ENCODE data around the gene CBARP. TPM values are rescaled to one million over a fixed set of nuclear protein-coding genes. Genes with fewer than 3 reads are reported as not detected.
A peak's percentile ranks its signal among the peaks of the same experiment; 100 is the strongest.

CBARP gene
- total RNA-seq, 1 donor from 2014 or later: 1.9 TPM

DNA sequence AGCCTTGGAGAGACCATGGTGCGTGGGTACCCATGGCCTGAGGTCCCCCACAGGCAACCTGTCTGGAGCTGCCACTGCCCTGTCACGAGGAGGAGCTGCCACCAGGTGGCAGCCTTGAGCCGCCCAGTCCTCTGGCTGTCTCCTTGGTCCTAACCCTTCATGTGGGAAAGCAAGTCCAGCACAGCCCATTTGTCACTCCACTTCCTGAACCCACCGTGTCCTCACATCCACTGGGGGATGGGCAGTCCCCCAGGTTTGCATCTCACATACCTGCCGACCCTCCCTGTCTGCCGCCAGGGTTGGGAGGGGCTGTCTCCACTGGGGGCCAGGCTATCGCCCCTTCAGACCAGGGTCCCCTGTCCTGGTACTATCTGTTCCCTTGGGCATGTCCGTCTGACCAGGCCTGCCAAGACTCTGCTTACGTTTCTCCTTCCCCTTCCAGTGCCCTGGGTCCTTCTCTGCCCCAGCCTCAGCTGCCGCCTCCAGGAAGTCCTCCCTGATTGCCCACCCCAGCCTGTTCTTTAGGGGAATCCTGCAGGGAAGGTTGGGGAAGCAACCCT, 42.1 kb upstream of the CBARP start:
- H3K27ac Mint-ChIP-seq: peak overlapping the region; percentile 51
- H3K36me3 Mint-ChIP-seq (ENCODE audit: low read depth): peaks cover 32% of the 10 kb centered on the region
- peaks cover 12% of the 10 kb centered on the region for H3K27me3 Mint-ChIP-seq
- intact Hi-C loops (cut with micrococcal nuclease): loop anchor here (5.0 kb wide), 2 partner anchors 82 to 127 kb away; partner anchors contain the start of gene DAZAP1
- peak overlapping the region; percentile 34 for H3K4me3 Mint-ChIP-seq
- H3K9me3 Mint-ChIP-seq: no peaks in the 10 kb centered on the region
- peaks cover 18% of the 10 kb centered on the region for H3K4me1 Mint-ChIP-seq
- peak; percentile 95 for DNase-seq

DNA sequence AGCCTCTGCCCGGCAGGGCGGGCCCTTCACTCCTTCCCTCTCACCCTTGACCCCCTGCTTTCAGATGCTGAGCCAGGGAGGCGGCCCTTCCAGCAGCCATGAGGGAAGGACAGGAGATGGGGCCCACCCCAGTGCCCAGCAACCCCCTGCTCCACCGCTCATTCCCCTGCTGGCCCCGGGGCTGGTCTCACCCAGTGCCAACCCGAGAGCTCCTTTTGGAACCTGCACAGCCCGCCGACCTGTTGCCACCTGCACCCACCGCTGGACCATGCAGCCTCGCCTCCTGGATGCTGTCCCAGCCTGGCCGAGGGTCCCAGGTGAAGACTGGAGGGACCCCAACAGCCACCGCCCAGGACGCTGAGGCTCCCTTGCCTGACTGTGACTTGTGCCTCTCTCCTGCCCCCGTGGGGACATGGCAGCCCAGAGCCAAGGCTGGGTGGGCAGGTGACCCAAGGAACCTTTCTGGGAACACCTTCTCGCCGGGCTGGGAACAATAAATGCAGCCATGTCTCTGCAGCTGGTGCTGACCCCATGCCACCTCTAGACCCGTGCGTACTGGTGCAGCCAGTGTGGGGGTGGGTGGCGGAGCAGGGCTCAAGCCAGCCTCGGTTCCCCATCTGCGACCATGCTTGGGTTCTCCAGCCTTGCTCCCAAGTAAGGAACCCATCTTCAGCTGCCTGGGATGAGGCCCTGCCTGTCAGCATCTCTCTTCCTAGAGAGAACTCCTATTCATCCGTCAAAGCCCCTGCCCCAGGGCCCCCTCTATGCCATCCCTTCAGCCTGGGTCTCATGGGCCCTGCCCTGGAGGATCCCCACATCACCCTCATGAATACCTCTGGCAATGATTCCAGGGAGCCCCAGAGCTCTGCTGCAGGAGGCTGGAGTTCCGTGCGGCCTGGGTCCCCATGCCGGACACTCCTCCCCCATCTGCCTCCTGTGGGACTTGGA, 41.2 kb upstream of the CBARP start:
- peaks cover 4% of the 10 kb centered on the region for H3K27me3 Mint-ChIP-seq
- H3K9me3 Mint-ChIP-seq: no peaks in the 10 kb centered on the region

GRCh38 chr19:1278074-1278473, 40.3 kb upstream of the CBARP start:
- Mint-ChIP-seq H3K27me3 (peaks cover 2% of the 10 kb centered on the region), H3K27ac (no peak overlapping the region), H3K4me1 (peaks cover 25% of the 10 kb centered on the region), H3K9me3 (no peaks in the 10 kb centered on the region), H3K4me3 (no peak overlapping the region), H3K36me3 (ENCODE audit: low read depth) (peaks cover 44% of the 10 kb centered on the region)
- DNase-seq: no peak
- intact Hi-C loops (cut with micrococcal nuclease): loop anchor here (5.0 kb wide), 2 partner anchors 84 to 129 kb away; partner anchors contain the start of gene DAZAP1

More for the DNA sequence above, 41.2 kb upstream of the CBARP start:
- DNase-seq: no peak
- Mint-ChIP-seq H3K27ac (no peak overlapping the region), H3K4me3 (no peak overlapping the region), H3K36me3 (ENCODE audit: low read depth) (peaks cover 36% of the 10 kb centered on the region), H3K4me1 (peaks cover 18% of the 10 kb centered on the region)
- intact Hi-C loops (cut with micrococcal nuclease): loop anchor here (5.0 kb wide), 2 partner anchors 83 to 128 kb away; partner anchors contain the start of gene DAZAP1

- peaks cover 32% of the 10 kb centered on the region for H3K4me1 Mint-ChIP-seq
- H3K27me3 Mint-ChIP-seq: peaks cover 2% of the 10 kb centered on the region
- DNase-seq: no peak
- peaks cover 53% of the 10 kb centered on the region for H3K36me3 Mint-ChIP-seq (ENCODE audit: low read depth)
- intact Hi-C loops (cut with micrococcal nuclease): loop anchor here (5.0 kb wide), 2 partner anchors 85 to 130 kb away; partner anchors contain the start of gene DAZAP1
- peak overlapping the region; percentile 84 for H3K4me3 Mint-ChIP-seq
- peak overlapping the region; percentile 92 for H3K27ac Mint-ChIP-seq
- H3K9me3 Mint-ChIP-seq: no peaks in the 10 kb centered on the region
Observed at GRCh38 chr19:1277061-1277460, 39.3 kb upstream of the CBARP start.

- intact Hi-C loops (cut with micrococcal nuclease): loop anchor here (5.0 kb wide), 2 partner anchors 86 to 131 kb away; partner anchors contain the start of gene DAZAP1
- DNase-seq: peak; percentile 78
- Mint-ChIP-seq H3K27me3 (peaks cover under 1% of the 10 kb centered on the region), H3K36me3 (ENCODE audit: low read depth) (peaks cover 56% of the 10 kb centered on the region), H3K4me1 (peaks cover 33% of the 10 kb centered on the region), H3K9me3 (no peaks in the 10 kb centered on the region), H3K4me3 (peak overlapping the region; percentile 84), H3K27ac (peak overlapping the region; percentile 92)
Observed at GRCh38 chr19:1276628-1277022, 38.8 kb upstream of the CBARP start.

DNA sequence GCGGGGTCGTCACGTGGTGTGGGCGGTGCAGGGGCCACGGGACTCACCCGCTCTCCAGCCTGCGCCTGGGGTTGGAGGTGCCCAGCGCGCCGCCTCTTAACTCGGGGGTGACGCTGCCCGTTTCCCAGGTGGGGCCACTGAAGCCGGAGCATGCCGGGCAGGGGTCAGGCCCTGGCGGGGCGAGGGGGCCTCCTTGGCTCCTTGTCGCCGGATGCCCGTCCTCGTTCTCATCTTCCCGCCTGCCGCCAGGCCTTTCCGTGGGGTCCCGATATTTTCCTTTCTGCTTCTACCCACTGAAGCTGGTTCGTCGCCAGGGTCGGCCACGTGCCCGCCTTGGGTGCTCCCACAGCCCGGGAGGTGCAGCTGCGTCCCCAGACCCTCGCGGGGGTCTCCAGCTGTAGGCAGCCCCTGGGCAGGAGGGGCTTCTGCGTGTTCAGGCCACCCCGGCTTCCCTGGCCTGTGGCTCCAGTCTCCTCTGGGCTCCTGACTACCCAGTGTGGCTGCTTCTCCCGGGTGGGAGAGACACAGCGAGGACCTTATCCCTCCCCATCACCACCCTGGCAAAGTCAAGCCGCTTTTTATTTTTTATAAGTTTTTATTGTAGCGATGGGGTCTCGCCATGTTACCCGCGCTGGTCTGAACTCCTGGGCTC, 38.3 kb upstream of the CBARP start:
- peaks cover 61% of the 10 kb centered on the region for H3K36me3 Mint-ChIP-seq (ENCODE audit: low read depth)
- intact Hi-C loops (cut with micrococcal nuclease): loop anchor here (1.0 to 5.0 kb wide), 3 partner anchors 86 to 131 kb away; partner anchors contain the start of genes DAZAP1 and NDUFS7
- peaks cover 38% of the 10 kb centered on the region for H3K4me1 Mint-ChIP-seq
- no peak for DNase-seq
- H3K4me3 Mint-ChIP-seq: peak overlapping the region; percentile 84
- no peaks in the 10 kb centered on the region for H3K27me3 Mint-ChIP-seq
- H3K9me3 Mint-ChIP-seq: no peaks in the 10 kb centered on the region
- H3K27ac Mint-ChIP-seq: peak overlapping the region; percentile 92

- Mint-ChIP-seq H3K27me3 (no peaks in the 10 kb centered on the region), H3K4me3 (peak within 1 kb of the TSS; percentile 84), H3K9me3 (no peaks in the 10 kb centered on the region), H3K4me1 (peaks cover 45% of the 10 kb centered on the region), H3K27ac (peak within 1 kb of the TSS; percentile 92), H3K36me3 (ENCODE audit: low read depth) (peaks cover 66% of the 10 kb centered on the region)
- peak; percentile 98 for DNase-seq
- intact Hi-C loops (cut with micrococcal nuclease): loop anchor here (1.0 to 5.0 kb wide), 3 partner anchors 87 to 132 kb away; partner anchors contain the start of genes DAZAP1 and NDUFS7
Observed at GRCh38 chr19:1275260-1275975, 37.6 kb upstream of the CBARP start, which contains the start of gene FAM174C. TSS of gene FAM174C (plus strand) at chr19:1275530. CDS start at chr19:1275550, 20 bp downstream.

GRCh38 chr19:1274852-1275259, 37.1 kb upstream of the CBARP start:
- Mint-ChIP-seq H3K36me3 (ENCODE audit: low read depth) (peaks cover 66% of the 10 kb centered on the region), H3K27ac (peak overlapping the region; percentile 80), H3K4me1 (peaks cover 47% of the 10 kb centered on the region), H3K9me3 (no peaks in the 10 kb centered on the region), H3K4me3 (peak overlapping the region; percentile 78), H3K27me3 (no peaks in the 10 kb centered on the region)
- intact Hi-C loops (cut with micrococcal nuclease): loop anchor here (1.0 to 5.0 kb wide), 3 partner anchors 87 to 132 kb away; partner anchors contain the start of genes DAZAP1 and NDUFS7
- DNase-seq: no peak

- intact Hi-C loops (cut with micrococcal nuclease): no loop called here
- DNase-seq: peak; percentile 66
- H3K36me3 Mint-ChIP-seq (ENCODE audit: low read depth): peaks cover 62% of the 10 kb centered on the region
- H3K4me1 Mint-ChIP-seq: peaks cover 44% of the 10 kb centered on the region
- no peaks in the 10 kb centered on the region for H3K9me3 Mint-ChIP-seq
- H3K4me3 Mint-ChIP-seq: peak overlapping the region; percentile 78
- peak overlapping the region; percentile 80 for H3K27ac Mint-ChIP-seq
- H3K27me3 Mint-ChIP-seq: no peaks in the 10 kb centered on the region
Observed at GRCh38 chr19:1274081-1274851, 36.5 kb upstream of the CBARP start.

GRCh38 chr19:1273263-1274041, 35.6 kb upstream of the CBARP start:
- intact Hi-C loops (cut with micrococcal nuclease): no loop called here
- Mint-ChIP-seq H3K27me3 (no peaks in the 10 kb centered on the region), H3K36me3 (ENCODE audit: low read depth) (peaks cover 56% of the 10 kb centered on the region), H3K27ac (peak overlapping the region; percentile 63), H3K4me1 (peaks cover 48% of the 10 kb centered on the region), H3K4me3 (peak overlapping the region; percentile 64), H3K9me3 (no peaks in the 10 kb centered on the region)
- peak; percentile 62 for DNase-seq

GRCh38 chr19:1272423-1273262, 34.8 kb upstream of the CBARP start:
- Mint-ChIP-seq H3K27me3 (no peaks in the 10 kb centered on the region), H3K4me3 (peak overlapping the region; percentile 64), H3K36me3 (ENCODE audit: low read depth) (peaks cover 52% of the 10 kb centered on the region), H3K4me1 (peaks cover 50% of the 10 kb centered on the region), H3K9me3 (no peaks in the 10 kb centered on the region), H3K27ac (peak overlapping the region; percentile 34)
- DNase-seq: no peak
- intact Hi-C loops (cut with micrococcal nuclease): no loop called here

Measured in activated CD4-positive, alpha-beta T cell treated with anti-CD3 and anti-CD28 coated beads, Interleukin-2, amount 10 ng/mL, durations not matched to agents 24 days and 14 days (primary cell).